RWPE1 (cell line): ENCODE data around the gene PAX3.

ENCODE experiments used
- CTCF ChIA-PET: fragments of 350-600 bp; sonication (Branson Sonifier 250); formaldehyde crosslinking; extraction: SDS; loops from one replicate; lab custom pipeline; 2021; lab: Yijun Ruan, JAX
- POLR2A ChIA-PET: fragments of 400-600 bp; formaldehyde crosslinking; extraction: SDS; loops from one replicate; lab custom pipeline; 2020; ENCODE audit warnings: antibody characterized with exemption; ENCODE audit not compliant: low non-redundant PET; lab: Yijun Ruan, JAX
- DNase-seq: peaks from one replicate; pipeline ENCODE4 v3.0.0; 2012; ENCODE audit warnings: low spot score
- H3K27ac ChIP-seq: fragments of 450-650 bp; 2 replicates; pipeline ENCODE4 v1.5.1; 2017
- TF ChIP-seq, protein P1 (sequence below): fragments of 450-650 bp; conservative IDR thresholded peaks from 2 replicates; pipeline ENCODE4 v1.5.1; 2017; ENCODE audit warnings: low read depth, mild to moderate bottlenecking

The PAX3 gene

DNA sequence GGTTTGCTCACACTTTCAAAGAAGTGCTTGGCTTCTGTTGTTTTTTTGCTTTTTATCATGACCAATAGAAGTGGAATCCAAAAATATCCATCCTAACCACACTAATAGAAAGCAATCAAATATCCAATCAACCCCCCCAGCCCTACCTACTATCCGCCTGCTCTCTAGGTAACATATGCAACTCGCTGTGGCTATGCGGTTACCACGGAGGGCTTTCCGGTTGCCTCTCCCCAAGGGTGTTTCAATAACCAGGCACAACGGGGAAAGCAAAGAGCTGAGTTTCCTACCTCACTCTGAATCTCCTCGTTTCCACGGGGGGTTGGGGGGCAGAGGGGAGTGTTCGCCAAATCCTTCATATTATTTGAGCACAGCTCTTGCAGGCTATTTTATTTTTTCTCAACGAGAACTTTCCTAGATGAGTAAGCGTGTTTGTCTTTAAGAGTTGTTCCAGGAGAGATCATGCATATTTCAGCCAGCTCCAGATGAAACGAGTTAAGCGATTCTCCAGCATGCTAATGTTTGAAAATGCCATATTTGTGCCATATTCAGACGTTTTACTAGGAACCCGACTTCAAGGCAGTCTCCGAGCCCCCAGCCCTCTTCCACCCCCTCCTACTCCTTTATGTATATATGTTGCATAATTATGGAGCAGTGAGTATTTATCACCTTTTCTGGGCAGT, 30.3 kb downstream of the PAX3 start:
- H3K27ac ChIP-seq = no peak overlapping the region
- TF ChIP-seq, protein P1, sequence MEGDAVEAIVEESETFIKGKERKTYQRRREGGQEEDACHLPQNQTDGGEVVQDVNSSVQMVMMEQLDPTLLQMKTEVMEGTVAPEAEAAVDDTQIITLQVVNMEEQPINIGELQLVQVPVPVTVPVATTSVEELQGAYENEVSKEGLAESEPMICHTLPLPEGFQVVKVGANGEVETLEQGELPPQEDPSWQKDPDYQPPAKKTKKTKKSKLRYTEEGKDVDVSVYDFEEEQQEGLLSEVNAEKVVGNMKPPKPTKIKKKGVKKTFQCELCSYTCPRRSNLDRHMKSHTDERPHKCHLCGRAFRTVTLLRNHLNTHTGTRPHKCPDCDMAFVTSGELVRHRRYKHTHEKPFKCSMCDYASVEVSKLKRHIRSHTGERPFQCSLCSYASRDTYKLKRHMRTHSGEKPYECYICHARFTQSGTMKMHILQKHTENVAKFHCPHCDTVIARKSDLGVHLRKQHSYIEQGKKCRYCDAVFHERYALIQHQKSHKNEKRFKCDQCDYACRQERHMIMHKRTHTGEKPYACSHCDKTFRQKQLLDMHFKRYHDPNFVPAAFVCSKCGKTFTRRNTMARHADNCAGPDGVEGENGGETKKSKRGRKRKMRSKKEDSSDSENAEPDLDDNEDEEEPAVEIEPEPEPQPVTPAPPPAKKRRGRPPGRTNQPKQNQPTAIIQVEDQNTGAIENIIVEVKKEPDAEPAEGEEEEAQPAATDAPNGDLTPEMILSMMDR = no peak
- no peak for DNase-seq
- POLR2A ChIA-PET = no interaction called here
- CTCF ChIA-PET = interaction anchor here (0.6 kb wide), 1 partner anchor 124 kb away, joined by 8 read pairs; no protein-coding TSS in a partner anchor

DNA sequence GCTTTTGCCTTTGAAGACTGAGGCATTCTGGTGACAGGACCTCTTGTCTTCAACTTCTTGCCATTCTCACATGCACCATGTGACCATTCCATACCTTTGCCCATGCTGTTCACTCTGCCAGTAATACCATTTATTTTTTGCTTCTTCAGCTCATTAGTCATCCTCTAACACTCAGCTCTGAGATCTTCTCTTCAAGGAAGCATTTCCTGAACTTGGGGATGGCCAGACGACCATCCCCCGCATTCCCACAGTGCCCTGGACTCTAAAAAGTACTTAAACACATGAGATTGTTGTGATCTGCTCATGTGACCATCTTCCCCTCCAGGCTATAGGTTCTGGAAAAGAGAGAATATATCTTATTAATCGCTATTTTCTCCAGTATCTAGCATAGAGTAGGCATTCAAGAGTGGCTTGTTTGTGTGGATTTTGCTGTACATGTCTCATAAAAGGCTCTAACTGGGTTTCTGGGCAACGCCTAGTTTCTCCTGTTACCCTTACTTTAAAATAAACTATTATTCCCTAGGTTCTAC, 33.9 kb downstream of the PAX3 start:
- ChIA-PET POLR2A (no interaction called here), CTCF (interaction anchor here (0.7 kb wide), 1 partner anchor 240 kb away, joined by 3 read pairs; no protein-coding TSS in a partner anchor)
- TF ChIP-seq, protein P1 = no peak
- no peak for DNase-seq
- no peak overlapping the region for H3K27ac ChIP-seq

DNA sequence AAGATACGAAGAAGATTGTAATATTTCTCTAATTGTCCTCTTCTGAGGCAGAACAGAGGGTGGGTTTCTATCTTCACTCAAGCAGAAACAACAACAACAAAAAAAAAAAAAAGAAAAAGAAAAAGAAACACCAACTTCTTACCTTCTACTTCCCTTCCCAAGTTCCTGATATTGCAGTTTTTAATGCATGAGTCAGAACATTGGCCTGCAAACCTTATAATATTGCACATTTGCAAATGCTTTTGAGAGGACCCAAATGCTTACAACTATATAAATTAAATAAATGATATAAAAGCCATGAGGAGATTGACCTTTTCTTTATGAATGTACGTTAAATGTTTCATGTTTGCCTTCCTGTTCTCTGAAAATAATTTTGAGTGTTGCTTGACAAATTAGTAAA, 37.3 kb downstream of the PAX3 start:
- DNase-seq = no peak
- CTCF ChIA-PET = interaction anchor here (0.6 kb wide), 1 partner anchor 290 kb away, joined by 6 read pairs; no protein-coding TSS in a partner anchor
- TF ChIP-seq, protein P1 = no peak
- no peak overlapping the region for H3K27ac ChIP-seq
- POLR2A ChIA-PET = no interaction called here

DNA sequence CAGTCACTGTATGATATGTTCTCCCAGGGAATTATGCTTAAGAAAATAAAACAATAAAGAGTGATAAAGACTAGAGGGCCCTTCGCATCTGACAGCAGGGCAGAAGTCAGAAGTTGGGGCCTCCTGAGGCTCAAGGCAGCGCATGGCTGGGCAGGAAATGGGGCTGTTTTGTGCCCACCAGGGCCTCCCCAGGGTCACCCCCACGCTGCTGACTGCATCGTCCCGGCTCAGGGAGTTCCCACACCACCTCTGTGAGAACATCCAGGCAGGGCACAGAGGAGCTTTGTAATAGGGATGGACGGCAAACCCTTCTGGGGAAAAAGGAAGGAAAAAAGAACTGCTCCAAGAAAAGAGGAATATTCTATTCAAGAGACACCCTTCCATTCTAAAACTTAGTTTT, 41.2 kb downstream of the PAX3 start:
- TF ChIP-seq, protein P1 = no peak
- CTCF ChIA-PET = interaction anchor here (0.6 kb wide), 1 partner anchor 14 kb away, joined by 3 read pairs; no protein-coding TSS in a partner anchor
- DNase-seq = no peak
- H3K27ac ChIP-seq = no peak overlapping the region
- POLR2A ChIA-PET = no interaction called here

DNA sequence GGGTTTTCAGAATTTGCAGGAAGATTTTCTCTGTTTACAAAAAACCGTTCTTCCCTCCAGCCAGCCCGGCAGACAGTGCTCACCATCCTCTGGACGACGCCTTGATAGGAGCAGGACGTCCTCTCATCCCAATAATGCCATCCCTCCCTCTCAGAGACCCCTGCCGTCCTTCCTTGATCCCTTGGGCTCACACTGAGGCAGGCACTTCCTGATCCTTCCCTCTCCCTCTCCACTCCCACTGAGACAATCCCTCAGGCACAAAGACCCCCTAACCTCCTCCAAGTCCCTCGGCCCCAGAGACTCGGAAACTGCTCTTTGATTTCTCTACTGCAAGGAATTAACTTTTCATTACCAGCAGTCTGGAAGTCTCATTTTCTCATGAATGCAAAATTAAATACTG, 42.5 kb downstream of the PAX3 start:
- ChIA-PET POLR2A (no interaction called here), CTCF (no interaction called here)
- TF ChIP-seq, protein P1 = no peak
- no peak for DNase-seq
- H3K27ac ChIP-seq = no peak overlapping the region

DNA sequence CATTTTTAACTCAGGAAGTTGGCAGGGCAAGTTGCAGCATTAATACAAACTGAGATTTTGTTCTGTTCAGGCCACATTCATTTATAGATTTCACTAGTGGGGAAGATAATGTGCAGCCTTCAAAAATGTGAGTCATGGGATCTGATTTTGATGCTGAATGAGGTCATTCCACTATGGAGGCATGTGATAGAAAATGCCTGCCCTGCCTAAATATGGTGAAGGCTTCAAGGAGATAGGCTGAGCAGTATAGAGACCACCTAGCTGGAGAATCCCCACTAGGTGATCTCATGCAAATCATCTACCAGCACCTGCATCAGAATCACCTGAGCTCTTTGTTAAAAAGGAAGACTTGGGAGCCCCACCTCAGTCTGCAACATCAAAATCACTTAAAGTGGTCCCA, 43.7 kb downstream of the PAX3 start:
- ChIA-PET POLR2A (no interaction called here), CTCF (interaction anchor here (0.8 kb wide), 1 partner anchor 19 kb away, joined by 5 read pairs; no protein-coding TSS in a partner anchor)
- DNase-seq = no peak
- TF ChIP-seq, protein P1 = no peak
- H3K27ac ChIP-seq = no peak overlapping the region
